GM10847 (cell line): ENCODE measurements around the gene NRIP2.

Experiments
- POLR2A ChIP-seq: IDR thresholded peaks from 2 replicates; pipeline ENCODE4 v1.6.1; 2011; ENCODE audit not compliant: insufficient read length; ENCODE audit errors: extremely low read depth

The NRIP2 gene

GRCh38 chr12:2854669-2855453, 20.0 kb upstream of the NRIP2 start:
- TF ChIP-seq POLR2A = no peak

GRCh38 chr12:2853626-2854025, 18.8 kb upstream of the NRIP2 start:
- TF ChIP-seq POLR2A = no peak

- TF ChIP-seq POLR2A = no peak
Observed at GRCh38 chr12:2851931-2852330, 17.1 kb upstream of the NRIP2 start.

- no peak for TF ChIP-seq POLR2A
Observed at GRCh38 chr12:2845280-2845679, 10.4 kb upstream of the NRIP2 start.

- no peak for TF ChIP-seq POLR2A
Observed at GRCh38 chr12:2844786-2845185, 10.0 kb upstream of the NRIP2 start.

GRCh38 chr12:2842948-2843347, 8.1 kb upstream of the NRIP2 start:
- TF ChIP-seq POLR2A = no peak

GRCh38 chr12:2841056-2841650, 6.3 kb upstream of the NRIP2 start:
- TF ChIP-seq POLR2A = no peak

GRCh38 chr12:2836574-2836973, 1.7 kb upstream of the NRIP2 start:
- TF ChIP-seq POLR2A = no peak

- TF ChIP-seq POLR2A = no peak
Observed at GRCh38 chr12:2835691-2836403, 1.0 kb upstream of the NRIP2 start.

GRCh38 chr12:2833810-2834209, 1.0 kb downstream of the NRIP2 start:
- TF ChIP-seq POLR2A = no peak

GRCh38 chr12:2833327-2833726, 1.5 kb downstream of the NRIP2 start:
- no peak for TF ChIP-seq POLR2A

- no peak for TF ChIP-seq POLR2A
Observed at GRCh38 chr12:2832550-2833127, 2.2 kb downstream of the NRIP2 start.

GRCh38 chr12:2829275-2829674, 5.6 kb downstream of the NRIP2 start:
- TF ChIP-seq POLR2A = no peak

GRCh38 chr12:2826721-2827515, 7.9 kb downstream of the NRIP2 start:
- no peak for TF ChIP-seq POLR2A

- TF ChIP-seq POLR2A = no peak
Observed at GRCh38 chr12:2826036-2826435, 8.8 kb downstream of the NRIP2 start.
